K562 (cell line): ENCODE data around the gene MRPL3. TPM values are rescaled to one million over a fixed set of nuclear protein-coding genes. Genes with fewer than 3 reads are reported as not detected.

Source experiments
- ARID3A ChIP-seq: IDR thresholded peaks from 2 replicates; pipeline ENCODE4 v1.6.1; 2012; ENCODE audit warnings: low read depth, low read length, improper control_type of control experiment, borderline replicate concordance
- ATF1 ChIP-seq, 2 experiments: fragments of 450-650 bp in 1 of 2; IDR thresholded peaks; 2 replicates each; pipeline ENCODE4 v1.6.1; 2016; ENCODE audit warnings: missing compliant biosample characterization in 1 of 2, missing genetic modification characterization in 1 of 2
- ATF4 ChIP-seq: fragments of 450-650 bp; formaldehyde crosslinking; IDR thresholded peaks from 2 replicates; pipeline ENCODE4 v1.4.0; 2022; ENCODE audit warnings: mild to moderate bottlenecking, moderate library complexity
- JUND ChIP-seq, 2 experiments: IDR thresholded peaks; 2 replicates in 1 of 2; 3 replicates in 1 of 2; pipeline ENCODE4 v1.6.1; 2011; ENCODE audit warnings: borderline replicate concordance in 2 of 2, low read depth in 2 of 2, low read length in 2 of 2, improper control_type of control experiment in 1 of 2, missing biosample characterization in 1 of 2, missing genetic modification characterization in 1 of 2, missing genetic modification reagents in 1 of 2
- MAZ ChIP-seq, 2 experiments: fragments of 450-650 bp in 1 of 2; sonication (generic) in 1 of 2; formaldehyde crosslinking; IDR thresholded peaks in 1 of 2; conservative IDR thresholded peaks in 1 of 2; 2 replicates each; pipeline versions ENCODE4 v1.4.0 to v1.5.0; 2020; ENCODE audit warnings: mild to moderate bottlenecking in 1 of 2, missing genetic modification reagents in 1 of 2
- NR1H2 ChIP-seq: sonication (generic); formaldehyde crosslinking; IDR thresholded peaks from 2 replicates; pipeline ENCODE4 v1.4.0; 2020; ENCODE audit warnings: mild to moderate bottlenecking, missing genetic modification reagents
- PHF8 ChIP-seq: fragments of 200-600 bp; sonication (generic); IDR thresholded peaks from 2 replicates; pipeline ENCODE4 v1.6.1; 2012; ENCODE audit warnings: mixed run types, mild to moderate bottlenecking, inconsistent platforms, low read length, moderate library complexity, borderline replicate concordance
- SETDB1 ChIP-seq: IDR thresholded peaks from one replicate; pipeline ENCODE4 v1.6.1; 2012; ENCODE audit warnings: low read length, control low read depth, inconsistent platforms
- SIN3B ChIP-seq: fragments of 450-650 bp; IDR thresholded peaks from 2 replicates; pipeline ENCODE4 v1.6.1; 2017; ENCODE audit warnings: low read depth, mild to moderate bottlenecking, moderate library complexity
- TAF1 ChIP-seq: IDR thresholded peaks from 2 replicates; pipeline ENCODE4 v1.6.1; 2011; ENCODE audit warnings: mild to moderate bottlenecking, low read length, moderate library complexity; ENCODE audit not compliant: insufficient read depth, control insufficient read depth, severe bottlenecking; ENCODE audit errors: extremely low read depth
- TAL1 ChIP-seq: fragments of 450-650 bp; IDR thresholded peaks from 2 replicates; pipeline ENCODE4 v1.6.1; 2016; ENCODE audit warnings: mild to moderate bottlenecking
- TFE3 ChIP-seq: fragments of 450-650 bp; formaldehyde crosslinking; IDR thresholded peaks from 2 replicates; pipeline ENCODE4 v1.4.0; 2020; ENCODE audit warnings: mild to moderate bottlenecking, mixed read lengths
- USF2 ChIP-seq: sonication (generic); formaldehyde crosslinking; IDR thresholded peaks from 2 replicates; pipeline ENCODE4 v1.5.0; 2020; ENCODE audit warnings: missing genetic modification reagents
- ZBTB49 ChIP-seq: sonication (generic); formaldehyde crosslinking; IDR thresholded peaks from 2 replicates; pipeline ENCODE4 v1.8.0; 2022; ENCODE audit warnings: missing genetic modification reagents, mild to moderate bottlenecking, borderline replicate concordance
- polyA plus RNA-seq, 8 experiments: library from polyadenylated mRNA; depleted of rRNA in 4 of 8; stranded (reverse) in 5 of 8; unstranded in 3 of 8; fragments of >200 nt; fragmentation: Nextera tagmentation in 2 of 8; fragmentation: Illumina TruSeq in 1 of 8; extraction: Ambion mirVana in 2 of 8; extraction: Trizol in 1 of 8; gene quantifications; 2 replicates each; pipeline versions ENCODE4 v1.2.1 to v1.2.3, GENCODE V29; 2011 to 2014; ENCODE audit warnings: inconsistent platforms in 1 of 8, missing spikeins in 1 of 8
- total RNA-seq, 7 experiments: library from RNA; depleted of rRNA in 6 of 7; stranded (reverse); fragments of >200 nt in 6 of 7; fragmentation: Illumina TruSeq in 2 of 7; extraction: Trizol in 2 of 7; gene quantifications; 2 replicates each; pipeline versions ENCODE4 v1.2.1 to v1.2.3, GENCODE V29; 2011 to 2021; ENCODE audit warnings: low replicate concordance in 1 of 7

The MRPL3 gene
- total and polyA plus RNA-seq, 9 of the 15 experiments (the other 6 are each of a cell fraction or from before 2014, with no cell fraction given): 81.7 to 340 (median 190) TPM

- TF ChIP-seq ATF4 (CRISPR knock-in tag) (no peak), PHF8 (peak; percentile 90; the same call in 1 of the 2 replicates), USF2 (peak; percentile 45), ARID3A (no peak), SIN3B (peak; percentile 77), TFE3 (CRISPR knock-in tag) (no peak), NR1H2 (no peak), ATF1 (CRISPR knock-in tag; IDR thresholded peaks at IDR 0.05) (no peak), ATF1 (tag; IDR thresholded peaks at IDR 0.05) (peak; percentile 79), SETDB1 (no peak), TAF1 (peak; percentile 89), MAZ (CRISPR knock-in tag; conservative IDR thresholded peaks at IDR 0.05 in 1 of 2, IDR thresholded peaks at IDR 0.05 in 1 of 2) (peak in 1 of 2 experiments; percentile 63; a peak in 2 of 4 replicates), ZBTB49 (CRISPR knock-in tag) (no peak), TAL1 (no peak), JUND (IDR thresholded peaks at IDR 0.05; ENCODE audit: borderline replicate concordance, low read depth, low read length) (peak; percentile 53), JUND (tag; IDR thresholded peaks at IDR 0.05; ENCODE audit: borderline replicate concordance, low read depth, low read length) (no peak; the same call in 2 of the 3 replicates)
These were observed at the start of gene MRPL3 (continued) for GRCh38 chr3:131502530-131503319.
